Sigmoid colon (tissue), 4 donors: ENCODE data around the gene BMX.

Source experiments
- CTCF ChIP-seq, 4 experiments: fragments of 450-650 bp in 3 of 4; fragments of 200-600 bp in 1 of 4; IDR thresholded peaks; one replicate each; pipeline ENCODE4 v1.5.1; 2016 to 2019; ENCODE audit warnings: antibody characterized with exemption in 4 of 4, mild to moderate bottlenecking in 3 of 4, moderate library complexity in 2 of 4
- POLR2A ChIP-seq, 2 donors: fragments of 450-650 bp; IDR thresholded peaks; one replicate each; pipeline ENCODE4 v1.6.1; 2016; ENCODE audit warnings: antibody characterized with exemption in 2 of 2, mild to moderate bottlenecking in 2 of 2, moderate library complexity in 2 of 2
- POLR2AphosphoS5 ChIP-seq, 4 donors: sonication (generic); formaldehyde crosslinking; IDR thresholded peaks; one replicate each; pipeline ENCODE4 v1.6.1; 2017; ENCODE audit warnings: antibody characterized with exemption in 4 of 4

GRCh38 chrX:15546745-15547144 lies 46.1 kb downstream of the BMX start:
- no peak for TF ChIP-seq CTCF (IDR thresholded peaks at IDR 0.05)
- TF ChIP-seq POLR2AphosphoS5 (IDR thresholded peaks at IDR 0.05) = no peak
- no peak for TF ChIP-seq POLR2A (IDR thresholded peaks at IDR 0.05)
